GM23338 (cell line): ENCODE data around the gene ANO4.

Source experiments
- CREB1 ChIP-seq: fragments of 250-450 bp; sonication (Bioruptor Pico); IDR thresholded peaks from 2 replicates; pipeline ENCODE4 v1.5.0; 2020; ENCODE audit warnings: low read depth, mild to moderate bottlenecking, moderate library complexity
- CTCF ChIP-seq, 2 experiments: fragments of 200-600 bp in 1 of 2; sonication (generic) in 1 of 2; conservative IDR thresholded peaks; 2 replicates each; pipeline versions ENCODE4 v1.5.1 to v1.6.1; 2016 to 2017; ENCODE audit warnings: antibody characterized with exemption in 2 of 2, low read depth in 2 of 2, mild to moderate bottlenecking in 2 of 2, moderate library complexity in 1 of 2
- EZH2phosphoT487 ChIP-seq: fragments of 200-600 bp; sonication (generic); IDR thresholded peaks from one replicate; pipeline ENCODE4 v1.8.1; 2018; ENCODE audit warnings: antibody characterized with exemption; ENCODE audit not compliant: unreplicated experiment
- NANOG ChIP-seq: IDR thresholded peaks from 2 replicates; pipeline ENCODE4 v1.6.1; 2016; ENCODE audit warnings: antibody characterized with exemption, borderline replicate concordance
- POLR2AphosphoS5 ChIP-seq: IDR thresholded peaks from 2 replicates; pipeline ENCODE4 v1.6.1; 2016; ENCODE audit warnings: antibody characterized with exemption, low read depth
- ZNF114 ChIP-seq: fragments of 250-450 bp; sonication (Bioruptor Pico); IDR thresholded peaks from 2 replicates; pipeline ENCODE4 v1.5.0; 2020; ENCODE audit warnings: mild to moderate bottlenecking, moderate library complexity

- TF ChIP-seq CTCF (conservative IDR thresholded peaks at IDR 0.05; ENCODE audit: low read depth in 2 of 2) (no peak), CREB1 (CRISPR knock-in tag) (no peak), NANOG (no peak), ZNF114 (CRISPR knock-in tag) (no peak), POLR2AphosphoS5 (no peak), EZH2phosphoT487 (no peak)
Observed at GRCh38 chr12:101165319-101165718, 370.7 kb downstream of the ANO4 start.
